HepG2 (cell line): ENCODE data around the gene MED22. TPM values are rescaled to one million over a fixed set of nuclear protein-coding genes. Genes with fewer than 3 reads are reported as not detected.

Experiments
- BATF2 ChIP-seq: sonication (generic); formaldehyde crosslinking; IDR thresholded peaks from 2 replicates; pipeline ENCODE4 v1.8.0; 2022; ENCODE audit warnings: mild to moderate bottlenecking, missing genetic modification reagents, moderate library complexity
- DR1 ChIP-seq: sonication (generic); formaldehyde crosslinking; IDR thresholded peaks from 2 replicates; pipeline ENCODE4 v1.8.0; 2021; ENCODE audit warnings: mild to moderate bottlenecking, missing genetic modification reagents, inconsistent platforms
- GMEB2 ChIP-seq: IDR thresholded peaks from 2 replicates; pipeline ENCODE4 v1.6.1; 2016; ENCODE audit warnings: missing biosample characterization, missing genetic modification reagents, low read depth
- KLF9 ChIP-seq: IDR thresholded peaks from 2 replicates; pipeline ENCODE4 v1.6.1; 2016; ENCODE audit warnings: low read depth
- MAFF ChIP-seq: IDR thresholded peaks from 2 replicates; pipeline ENCODE4 v1.6.1; 2011; ENCODE audit warnings: low read depth, low read length, improper control_type of control experiment
- PATZ1 ChIP-seq: sonication (generic); formaldehyde crosslinking; IDR thresholded peaks from 2 replicates; pipeline ENCODE4 v1.4.0; 2020; ENCODE audit warnings: missing genetic modification reagents
- PAWR ChIP-seq: sonication (generic); formaldehyde crosslinking; IDR thresholded peaks from 2 replicates; pipeline ENCODE4 v1.4.0; 2020; ENCODE audit warnings: missing genetic modification reagents, mild to moderate bottlenecking, borderline replicate concordance
- PCBP2 ChIP-seq: fragments of 200-400 bp; formaldehyde crosslinking; optimal IDR thresholded peaks from 2 replicates; pipeline ENCODE3; 2018; ENCODE audit warnings: low read length, low read depth; ENCODE audit not compliant: poor library complexity, severe bottlenecking
- POGK ChIP-seq: sonication (generic); formaldehyde crosslinking; conservative IDR thresholded peaks from 2 replicates; pipeline ENCODE4 v1.8.0; 2022; ENCODE audit warnings: mild to moderate bottlenecking, moderate library complexity, missing genetic modification reagents
- PRMT3 ChIP-seq: sonication (generic); formaldehyde crosslinking; IDR thresholded peaks from 2 replicates; pipeline ENCODE4 v1.8.1; 2022; ENCODE audit warnings: low read depth, mild to moderate bottlenecking, moderate library complexity, missing genetic modification reagents, borderline replicate concordance
- RARA ChIP-seq: IDR thresholded peaks from 2 replicates; pipeline ENCODE4 v1.6.1; 2016; ENCODE audit warnings: missing genetic modification reagents, missing compliant biosample characterization
- SMC3 ChIP-seq: IDR thresholded peaks from 2 replicates; pipeline ENCODE4 v1.6.1; 2011; ENCODE audit warnings: low read length, improper control_type of control experiment
- SOX5 ChIP-seq: IDR thresholded peaks from 2 replicates; pipeline ENCODE4 v1.6.1; 2016; ENCODE audit warnings: borderline replicate concordance
- TARDBP ChIP-seq: sonication (generic); formaldehyde crosslinking; IDR thresholded peaks from 2 replicates; pipeline ENCODE4 v1.8.0; 2022; ENCODE audit warnings: mild to moderate bottlenecking, missing genetic modification reagents
- ZFP1 ChIP-seq: IDR thresholded peaks from 2 replicates; pipeline ENCODE4 v1.6.1; 2016
- ZNF207 ChIP-seq: fragments of 450-650 bp; IDR thresholded peaks from 2 replicates; pipeline ENCODE4 v1.6.1; 2016; ENCODE audit warnings: antibody characterized with exemption, borderline replicate concordance
- ZNF234 ChIP-seq: sonication (generic); formaldehyde crosslinking; conservative IDR thresholded peaks from 2 replicates; pipeline ENCODE4 v1.5.1; 2020; ENCODE audit warnings: mild to moderate bottlenecking, missing genetic modification reagents
- ZNF367 ChIP-seq: sonication (generic); formaldehyde crosslinking; IDR thresholded peaks from 2 replicates; pipeline ENCODE4 v1.4.0; 2020; ENCODE audit warnings: missing genetic modification reagents, borderline replicate concordance
- ZNF510 ChIP-seq: sonication (generic); formaldehyde crosslinking; IDR thresholded peaks from 2 replicates; pipeline ENCODE4 v1.4.0; 2020; ENCODE audit warnings: low read depth, mild to moderate bottlenecking, missing genetic modification reagents
- ZNF546 ChIP-seq: sonication (generic); formaldehyde crosslinking; conservative IDR thresholded peaks from 2 replicates; pipeline ENCODE4 v1.8.1; 2023; ENCODE audit warnings: mild to moderate bottlenecking, missing genetic modification reagents
- ZNF570 ChIP-seq: sonication (generic); formaldehyde crosslinking; IDR thresholded peaks from 2 replicates; pipeline ENCODE4 v1.4.0; 2020; ENCODE audit warnings: mild to moderate bottlenecking, missing genetic modification reagents, borderline replicate concordance
- ZNF75D ChIP-seq: sonication (generic); formaldehyde crosslinking; IDR thresholded peaks from 2 replicates; pipeline ENCODE4 v1.8.1; 2023; ENCODE audit warnings: missing genetic modification reagents, mild to moderate bottlenecking, borderline replicate concordance
- ZNF761 ChIP-seq: sonication (generic); formaldehyde crosslinking; conservative IDR thresholded peaks from 2 replicates; pipeline ENCODE4 v1.4.0; 2020; ENCODE audit warnings: mild to moderate bottlenecking, missing genetic modification reagents
- ZNF773 ChIP-seq: sonication (generic); formaldehyde crosslinking; IDR thresholded peaks from 2 replicates; pipeline ENCODE4 v1.4.0; 2020; ENCODE audit warnings: missing genetic modification reagents, borderline replicate concordance
- ZNF841 ChIP-seq: sonication (generic); formaldehyde crosslinking; IDR thresholded peaks from 2 replicates; pipeline ENCODE4 v1.8.1; 2023; ENCODE audit warnings: missing genetic modification reagents, borderline replicate concordance
- polyA plus RNA-seq, 8 experiments: library from polyadenylated mRNA; depleted of rRNA in 3 of 8; stranded (reverse) in 7 of 8; unstranded in 1 of 8; fragments of >200 nt; fragmentation: Illumina TruSeq in 4 of 8; extraction: Trizol in 4 of 8; gene quantifications; 2 replicates each; pipeline versions ENCODE4 v1.2.1 to v1.2.3, GENCODE V29; 2011 to 2016; ENCODE audit warnings: low read depth in 4 of 8, missing spikeins in 1 of 8, mixed read lengths in 1 of 8; ENCODE audit not compliant: insufficient read depth in 1 of 8
- total RNA-seq, 5 experiments: library from RNA; depleted of rRNA; stranded (reverse); fragments of >200 nt; fragmentation: Illumina TruSeq; extraction: Trizol; gene quantifications; 2 replicates each; pipeline ENCODE4 v1.2.3, GENCODE V29; 2016; ENCODE audit warnings: low read depth in 1 of 5

The MED22 gene
- total and polyA plus RNA-seq, 2 of the 13 experiments (the other 11 are each of a cell fraction or from before 2014, with no cell fraction given), result 15.8 to 22.1 TPM

GRCh38 chr9:133347515-133347984 is 381 bp downstream of the MED22 start (continued):
- TF ChIP-seq PATZ1 (CRISPR knock-in tag) (peak; percentile 71), SMC3 (no peak), TARDBP (CRISPR knock-in tag) (no peak), SOX5 (CRISPR knock-in tag) (no peak), GMEB2 (CRISPR knock-in tag) (no peak), ZNF75D (CRISPR knock-in tag) (no peak), PRMT3 (CRISPR knock-in tag) (no peak), ZNF207 (no peak), MAFF (no peak), KLF9 (CRISPR knock-in tag) (no peak), ZNF761 (CRISPR knock-in tag) (no peak), ZNF367 (CRISPR knock-in tag) (no peak), RARA (no peak), ZFP1 (no peak), ZNF546 (CRISPR knock-in tag) (no peak), PCBP2 (peak; percentile 58), BATF2 (CRISPR knock-in tag) (no peak), POGK (CRISPR knock-in tag) (no peak), DR1 (CRISPR knock-in tag) (no peak), ZNF234 (CRISPR knock-in tag) (no peak), ZNF841 (no peak), ZNF510 (CRISPR knock-in tag) (no peak), PAWR (CRISPR knock-in tag) (no peak), ZNF570 (no peak), ZNF773 (CRISPR knock-in tag) (no peak)
